Inflammatory macrophage treated with lipopolysaccharide for 4 hours (primary cell): ENCODE measurements around the gene FOXJ1.
A peak's percentile ranks its signal among the peaks of the same experiment; 100 is the strongest.

Source experiments
- DNase-seq: peaks from one replicate; pipeline ENCODE4 v3.0.0-alpha.2; 2020

The FOXJ1 gene

GRCh38 chr17:76159157-76159556, 18.1 kb upstream of the FOXJ1 start:
- DNase-seq = no peak

- DNase-seq = no peak
Measured at GRCh38 chr17:76157759-76158158, 16.7 kb upstream of the FOXJ1 start.

- DNase-seq = no peak
Measured at GRCh38 chr17:76156662-76156991, 15.6 kb upstream of the FOXJ1 start.

- DNase-seq = no peak
Measured at GRCh38 chr17:76155988-76156661, 15.1 kb upstream of the FOXJ1 start.

- no peak for DNase-seq
Measured at GRCh38 chr17:76154936-76155845, 14.1 kb upstream of the FOXJ1 start.

- DNase-seq = no peak
Measured at GRCh38 chr17:76154292-76154691, 13.2 kb upstream of the FOXJ1 start.

- DNase-seq = no peak
Measured at GRCh38 chr17:76153640-76154039, 12.6 kb upstream of the FOXJ1 start.

- no peak for DNase-seq
Measured at GRCh38 chr17:76153202-76153601, 12.2 kb upstream of the FOXJ1 start.

- DNase-seq = no peak
Measured at GRCh38 chr17:76152591-76152990, 11.5 kb upstream of the FOXJ1 start.

GRCh38 chr17:76151896-76152454, 10.9 kb upstream of the FOXJ1 start:
- DNase-seq = no peak

- no peak for DNase-seq
Measured at GRCh38 chr17:76150712-76151622, 9.9 kb upstream of the FOXJ1 start.

- no peak for DNase-seq
Measured at GRCh38 chr17:76149214-76149613, 8.2 kb upstream of the FOXJ1 start.

GRCh38 chr17:76148015-76148326, 6.9 kb upstream of the FOXJ1 start:
- DNase-seq = no peak

- DNase-seq = peak; percentile 10
Measured at GRCh38 chr17:76147211-76148014, 6.4 kb upstream of the FOXJ1 start.

- no peak for DNase-seq
Measured at GRCh38 chr17:76146053-76146851, 5.2 kb upstream of the FOXJ1 start.

- DNase-seq = no peak
Measured at GRCh38 chr17:76145231-76146052, 4.4 kb upstream of the FOXJ1 start.

- DNase-seq = no peak
Measured at GRCh38 chr17:76142585-76143041, 1.6 kb upstream of the FOXJ1 start.

GRCh38 chr17:76142039-76142584, 1.1 kb upstream of the FOXJ1 start:
- DNase-seq = no peak

- no peak for DNase-seq
Measured at GRCh38 chr17:76140661-76141211, 309 bp downstream of the FOXJ1 start.
